Subcutaneous adipose tissue (tissue), 4 donors: Measurements from ENCODE around the gene DBX1. TPM values are rescaled to one million over a fixed set of nuclear protein-coding genes. Genes with fewer than 3 reads are reported as not detected.

Experiments
- total RNA-seq, 4 donors: library from RNA; depleted of rRNA; stranded (reverse); fragments of >200 nt; gene quantifications; one replicate each; pipeline ENCODE4 v1.1.0, GENCODE V29; 2016
- TF ChIP-seq, protein P1 (sequence below): fragments of 450-650 bp; IDR thresholded peaks from one replicate; pipeline ENCODE4 v1.5.1; 2016; ENCODE audit warnings: low read depth, mild to moderate bottlenecking, control low read depth, antibody characterized with exemption, moderate library complexity

Gene DBX1
- total RNA-seq, 4 donors from 2014 or later, result not detected

GRCh38 chr11:20159466-20160381 is 551 bp downstream of the DBX1 start:
- TF ChIP-seq, protein P1, sequence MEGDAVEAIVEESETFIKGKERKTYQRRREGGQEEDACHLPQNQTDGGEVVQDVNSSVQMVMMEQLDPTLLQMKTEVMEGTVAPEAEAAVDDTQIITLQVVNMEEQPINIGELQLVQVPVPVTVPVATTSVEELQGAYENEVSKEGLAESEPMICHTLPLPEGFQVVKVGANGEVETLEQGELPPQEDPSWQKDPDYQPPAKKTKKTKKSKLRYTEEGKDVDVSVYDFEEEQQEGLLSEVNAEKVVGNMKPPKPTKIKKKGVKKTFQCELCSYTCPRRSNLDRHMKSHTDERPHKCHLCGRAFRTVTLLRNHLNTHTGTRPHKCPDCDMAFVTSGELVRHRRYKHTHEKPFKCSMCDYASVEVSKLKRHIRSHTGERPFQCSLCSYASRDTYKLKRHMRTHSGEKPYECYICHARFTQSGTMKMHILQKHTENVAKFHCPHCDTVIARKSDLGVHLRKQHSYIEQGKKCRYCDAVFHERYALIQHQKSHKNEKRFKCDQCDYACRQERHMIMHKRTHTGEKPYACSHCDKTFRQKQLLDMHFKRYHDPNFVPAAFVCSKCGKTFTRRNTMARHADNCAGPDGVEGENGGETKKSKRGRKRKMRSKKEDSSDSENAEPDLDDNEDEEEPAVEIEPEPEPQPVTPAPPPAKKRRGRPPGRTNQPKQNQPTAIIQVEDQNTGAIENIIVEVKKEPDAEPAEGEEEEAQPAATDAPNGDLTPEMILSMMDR, result no peak

GRCh38 chr11:20158597-20159257 is 1.5 kb downstream of the DBX1 start:
- TF ChIP-seq, protein P1, result no peak

- TF ChIP-seq, protein P1, result no peak
These were observed 2.5 kb downstream of the DBX1 start for GRCh38 chr11:20157728-20158127.

DNA sequence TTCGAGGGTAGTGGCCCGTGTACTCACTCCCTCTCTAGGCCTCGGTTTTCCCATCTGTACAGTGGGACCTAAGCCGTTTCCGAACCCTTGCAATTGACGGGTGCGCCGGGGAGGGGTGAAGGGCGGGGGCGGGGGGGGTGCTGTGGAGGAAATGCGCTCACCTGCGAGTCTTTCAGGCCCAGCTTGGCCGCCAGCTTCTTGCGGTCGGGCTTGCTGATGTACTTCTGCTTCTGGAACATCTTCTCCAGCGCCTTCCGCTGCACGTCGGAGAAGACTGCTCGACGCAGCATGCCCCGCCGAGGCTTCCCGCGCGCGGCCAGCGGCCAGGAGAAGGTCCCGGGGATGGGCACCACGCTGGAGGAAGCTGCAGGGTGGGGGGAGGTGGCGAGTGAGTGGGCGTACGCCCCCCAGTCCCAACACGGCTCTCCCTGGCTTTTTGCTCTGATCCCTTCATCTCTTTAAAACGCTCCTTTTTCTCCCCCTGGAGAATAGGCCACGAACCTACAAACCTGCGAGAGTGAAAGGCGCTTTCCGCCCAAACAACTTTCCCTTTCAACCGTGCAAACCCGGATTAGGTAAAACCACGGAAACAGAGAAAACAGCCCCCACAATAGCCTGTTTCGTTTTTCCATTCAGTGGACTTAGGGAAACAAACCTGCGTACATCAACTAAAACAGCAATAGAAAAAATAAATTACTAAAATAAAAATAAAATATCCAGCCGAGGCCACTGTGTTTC is 3.2 kb downstream of the DBX1 start:
- TF ChIP-seq, protein P1, result no peak

DNA sequence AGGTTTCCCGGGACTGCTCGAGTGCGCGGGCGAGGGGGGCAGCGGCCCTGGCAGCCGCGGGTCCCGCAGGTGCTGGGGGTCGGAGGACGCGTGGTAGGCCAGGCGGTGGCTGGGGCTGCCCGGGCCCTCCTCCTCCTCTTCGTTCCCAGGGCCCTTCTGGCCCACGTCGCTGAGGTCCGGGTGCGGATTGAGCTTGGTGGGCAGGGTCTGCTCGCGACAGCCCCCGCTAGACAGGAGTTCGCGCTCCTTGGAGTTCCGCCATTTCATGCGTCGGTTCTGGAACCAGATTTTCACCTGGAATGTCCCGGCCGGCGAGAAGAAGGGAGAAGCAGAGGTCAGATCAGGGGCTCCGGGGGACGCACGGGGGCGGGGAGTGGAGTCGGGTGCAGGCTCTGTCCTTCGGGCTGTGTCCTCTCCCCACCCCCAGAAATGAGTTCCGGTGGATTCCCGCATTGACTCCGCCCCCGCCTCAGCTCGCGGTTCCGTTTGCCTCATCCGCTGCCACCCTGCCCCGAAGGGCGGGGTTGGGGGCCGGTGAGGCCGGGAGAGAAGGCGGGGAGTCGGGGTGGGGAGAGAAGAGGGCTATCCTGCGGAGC is 3.9 kb downstream of the DBX1 start:
- TF ChIP-seq, protein P1, result no peak

- TF ChIP-seq, protein P1, result no peak
These were observed 4.5 kb downstream of the DBX1 start for GRCh38 chr11:20155683-20156279.
